Skeletal muscle satellite cell (primary cell): ENCODE results near the gene C1QTNF6.

Experiments used
- H3K27me3 ChIP-seq: 2 replicates; pipeline ENCODE4 v1.7.0; 2013; ENCODE audit warnings: low read length; ENCODE audit not compliant: control insufficient read depth, insufficient read depth
- H3K36me3 ChIP-seq: 2 replicates; pipeline ENCODE4 v1.7.0; 2013; ENCODE audit warnings: mild to moderate bottlenecking, control low read depth, low read length; ENCODE audit not compliant: insufficient read depth
- H3K4me1 ChIP-seq: 2 replicates; pipeline ENCODE4 v1.7.0; 2013; ENCODE audit warnings: low read length; ENCODE audit not compliant: control insufficient read depth, insufficient read depth
- H3K4me2 ChIP-seq: 2 replicates; pipeline ENCODE4 v1.7.0; 2013; ENCODE audit warnings: mild to moderate bottlenecking, low read length
- H3K4me3 ChIP-seq: 2 replicates; pipeline ENCODE4 v1.7.0; 2013; ENCODE audit warnings: low read length
- H3K9ac ChIP-seq: 2 replicates; pipeline ENCODE4 v1.7.0; 2013; ENCODE audit warnings: mild to moderate bottlenecking, low read depth, low read length, moderate library complexity
- H3K9me3 ChIP-seq: replicated peaks from 2 replicates; pipeline ENCODE4 v1.7.0; 2013; ENCODE audit warnings: mild to moderate bottlenecking, control low read depth, low read length

Gene C1QTNF6

GRCh38 chr22:37210041-37210803 is 22.2 kb upstream of the C1QTNF6 start:
- Histone ChIP-seq H3K27me3 (peaks cover 57% of the 10 kb centered on the region), H3K36me3 (no peaks in the 10 kb centered on the region)

DNA sequence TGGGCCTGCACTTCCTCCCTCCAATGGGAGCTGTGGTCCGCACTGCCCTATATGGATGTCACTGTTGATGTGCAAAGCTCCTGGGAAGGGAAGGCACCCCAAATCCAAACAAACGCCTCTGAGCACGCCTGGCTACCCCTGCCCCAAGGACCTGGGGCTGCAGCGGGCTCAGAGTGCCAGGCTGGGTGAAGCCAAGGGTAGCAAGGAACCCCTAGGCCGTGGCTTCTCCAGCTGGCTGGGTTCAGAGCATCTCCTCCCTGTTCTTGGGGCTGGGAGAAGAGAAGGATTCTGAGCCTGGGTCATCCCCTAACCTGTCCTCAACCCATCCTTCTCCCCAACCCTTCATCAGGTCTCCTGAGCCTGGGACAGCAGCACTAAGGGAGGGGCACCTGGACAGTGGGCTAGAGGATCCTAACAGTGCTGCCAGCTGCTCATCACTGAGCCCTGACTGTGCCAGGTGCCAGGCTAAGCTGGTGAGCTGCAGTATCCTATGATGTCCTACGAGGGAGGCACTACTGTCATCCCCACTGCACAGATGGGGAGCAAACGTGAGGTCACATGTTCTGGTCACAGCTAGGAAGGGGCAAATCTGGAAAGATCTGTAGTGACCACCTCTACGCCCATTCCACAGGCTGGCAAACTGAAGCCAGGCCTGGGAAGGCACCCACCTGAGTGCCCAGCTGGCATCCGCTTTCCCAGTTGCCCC is 21.2 kb upstream of the C1QTNF6 start:
- Histone ChIP-seq H3K27me3 (peaks cover 51% of the 10 kb centered on the region), H3K4me3 (no peak overlapping the region), H3K36me3 (no peaks in the 10 kb centered on the region), H3K4me1 (no peaks in the 10 kb centered on the region), H3K9me3 (no peaks in the 10 kb centered on the region), H3K4me2 (no peak overlapping the region), H3K9ac (no peak overlapping the region)

More at GRCh38 chr22:37210041-37210803, 22.2 kb upstream of the C1QTNF6 start:
- no peak overlapping the region for H3K4me2 ChIP-seq
- H3K9me3 ChIP-seq: no peaks in the 10 kb centered on the region
- H3K4me3 ChIP-seq: no peak overlapping the region
- H3K4me1 ChIP-seq: no peaks in the 10 kb centered on the region
- no peak overlapping the region for H3K9ac ChIP-seq

GRCh38 chr22:37208401-37209139 is 20.5 kb upstream of the C1QTNF6 start:
- Histone ChIP-seq H3K9me3 (no peaks in the 10 kb centered on the region), H3K4me1 (no peaks in the 10 kb centered on the region), H3K9ac (no peak overlapping the region), H3K27me3 (peaks cover 44% of the 10 kb centered on the region), H3K4me3 (no peak overlapping the region), H3K36me3 (no peaks in the 10 kb centered on the region), H3K4me2 (no peak overlapping the region)

DNA sequence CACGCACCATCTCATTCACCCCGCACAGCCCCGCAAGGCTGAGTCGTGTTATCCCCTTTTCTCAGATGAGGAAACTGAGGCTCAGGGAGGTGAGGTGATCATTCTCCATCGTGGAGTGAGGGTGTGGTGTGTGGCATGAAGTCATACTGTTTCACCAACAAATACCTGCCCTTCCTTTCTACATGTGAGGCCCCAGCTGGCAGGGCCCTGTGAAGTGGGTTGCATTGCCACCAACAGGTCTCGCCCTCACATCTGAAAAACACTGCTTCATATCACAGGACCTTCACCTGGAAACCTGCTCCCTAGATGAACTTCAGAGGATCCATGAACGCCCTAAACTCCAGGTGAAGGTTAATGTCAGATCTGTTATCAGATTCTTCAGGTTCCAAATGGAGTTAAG is 19.9 kb upstream of the C1QTNF6 start:
- no peak overlapping the region for H3K9ac ChIP-seq
- no peaks in the 10 kb centered on the region for H3K36me3 ChIP-seq
- H3K9me3 ChIP-seq: no peaks in the 10 kb centered on the region
- H3K27me3 ChIP-seq: peaks cover 38% of the 10 kb centered on the region
- no peak overlapping the region for H3K4me2 ChIP-seq
- no peaks in the 10 kb centered on the region for H3K4me1 ChIP-seq
- H3K4me3 ChIP-seq: no peak overlapping the region

- Histone ChIP-seq H3K4me1 (no peaks in the 10 kb centered on the region), H3K27me3 (peaks cover 31% of the 10 kb centered on the region), H3K4me2 (no peak overlapping the region), H3K36me3 (no peaks in the 10 kb centered on the region), H3K9me3 (no peaks in the 10 kb centered on the region), H3K4me3 (no peak overlapping the region), H3K9ac (no peak overlapping the region)
Observed at GRCh38 chr22:37206841-37207821, 19.1 kb upstream of the C1QTNF6 start.

DNA sequence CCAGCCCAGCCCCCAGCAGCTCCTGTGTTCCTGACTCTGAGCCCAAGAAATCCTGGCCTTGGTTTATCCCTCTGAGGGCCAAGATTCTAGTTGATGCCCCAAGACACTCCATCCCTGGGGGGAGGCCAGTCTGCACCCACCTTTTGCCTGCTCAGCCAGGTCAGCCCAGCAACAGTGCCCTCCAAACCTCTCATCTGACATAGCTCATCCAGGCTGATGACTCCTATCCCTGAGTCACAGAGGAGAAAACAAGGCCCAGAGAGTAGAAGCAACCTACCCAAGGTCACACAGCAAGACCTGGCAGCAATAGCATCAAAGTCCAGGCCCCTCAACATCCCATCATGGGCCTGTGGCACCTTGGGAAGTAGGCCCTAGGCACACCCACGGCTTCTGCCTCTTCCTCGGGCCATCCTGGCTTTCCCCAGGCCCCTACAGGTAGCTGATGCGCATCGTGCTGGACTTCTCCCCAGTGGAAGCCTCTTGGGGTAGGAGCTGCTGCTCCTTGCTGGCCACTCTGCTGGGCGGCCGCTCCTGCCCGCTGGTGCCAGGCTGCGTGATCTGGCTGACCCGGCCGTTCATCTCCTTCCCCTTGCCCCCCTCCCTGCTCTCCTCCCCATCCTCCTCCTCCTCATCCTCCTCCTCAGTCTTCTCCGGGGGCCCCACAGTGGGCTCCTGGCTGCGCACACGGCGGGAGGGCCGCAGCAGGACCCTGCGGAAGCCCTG is 18.2 kb upstream of the C1QTNF6 start:
- Histone ChIP-seq H3K27me3 (peaks cover 23% of the 10 kb centered on the region), H3K9me3 (no peaks in the 10 kb centered on the region), H3K36me3 (no peaks in the 10 kb centered on the region), H3K4me2 (no peak overlapping the region), H3K4me3 (no peak overlapping the region), H3K9ac (no peak overlapping the region), H3K4me1 (no peaks in the 10 kb centered on the region)

- Histone ChIP-seq H3K36me3 (no peaks in the 10 kb centered on the region), H3K9ac (no peak overlapping the region), H3K9me3 (no peaks in the 10 kb centered on the region), H3K27me3 (peaks cover 11% of the 10 kb centered on the region), H3K4me2 (no peak overlapping the region), H3K4me1 (no peaks in the 10 kb centered on the region), H3K4me3 (no peak overlapping the region)
Observed at GRCh38 chr22:37205046-37205445, 17.0 kb upstream of the C1QTNF6 start.

DNA sequence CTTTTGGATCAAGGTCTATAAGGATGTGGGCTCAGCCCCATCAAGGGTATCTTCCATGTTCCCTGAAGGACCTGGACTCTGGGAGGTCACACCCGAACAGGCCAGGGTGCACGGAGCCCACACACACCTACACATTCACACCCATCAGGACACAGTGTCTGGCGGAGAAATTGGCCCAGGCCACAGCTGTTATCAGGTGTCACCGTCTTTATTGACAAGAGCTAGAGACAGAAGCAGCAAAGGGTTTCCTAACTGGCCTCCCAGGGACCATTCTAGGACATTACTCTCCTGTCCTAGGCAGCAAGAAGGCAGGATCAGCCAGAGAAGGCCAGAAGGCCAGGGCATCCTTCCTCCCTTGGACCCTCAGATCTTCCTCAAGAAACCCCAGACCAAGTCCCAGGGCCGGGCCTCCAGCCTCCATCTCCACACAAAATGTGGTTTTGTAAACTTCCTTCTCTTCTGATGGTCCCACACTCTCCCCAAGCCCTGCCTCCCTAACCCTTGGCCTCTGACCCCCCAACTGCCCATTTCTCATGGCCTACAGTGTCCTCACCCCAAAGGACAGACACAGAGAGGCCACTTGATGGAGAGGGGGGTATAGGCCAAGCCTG is 16.1 kb upstream of the C1QTNF6 start:
- Histone ChIP-seq H3K4me2 (no peak overlapping the region), H3K9ac (no peak overlapping the region), H3K27me3 (peaks cover 3% of the 10 kb centered on the region), H3K36me3 (no peaks in the 10 kb centered on the region), H3K4me1 (peaks cover 6% of the 10 kb centered on the region), H3K4me3 (no peak overlapping the region), H3K9me3 (no peaks in the 10 kb centered on the region)

DNA sequence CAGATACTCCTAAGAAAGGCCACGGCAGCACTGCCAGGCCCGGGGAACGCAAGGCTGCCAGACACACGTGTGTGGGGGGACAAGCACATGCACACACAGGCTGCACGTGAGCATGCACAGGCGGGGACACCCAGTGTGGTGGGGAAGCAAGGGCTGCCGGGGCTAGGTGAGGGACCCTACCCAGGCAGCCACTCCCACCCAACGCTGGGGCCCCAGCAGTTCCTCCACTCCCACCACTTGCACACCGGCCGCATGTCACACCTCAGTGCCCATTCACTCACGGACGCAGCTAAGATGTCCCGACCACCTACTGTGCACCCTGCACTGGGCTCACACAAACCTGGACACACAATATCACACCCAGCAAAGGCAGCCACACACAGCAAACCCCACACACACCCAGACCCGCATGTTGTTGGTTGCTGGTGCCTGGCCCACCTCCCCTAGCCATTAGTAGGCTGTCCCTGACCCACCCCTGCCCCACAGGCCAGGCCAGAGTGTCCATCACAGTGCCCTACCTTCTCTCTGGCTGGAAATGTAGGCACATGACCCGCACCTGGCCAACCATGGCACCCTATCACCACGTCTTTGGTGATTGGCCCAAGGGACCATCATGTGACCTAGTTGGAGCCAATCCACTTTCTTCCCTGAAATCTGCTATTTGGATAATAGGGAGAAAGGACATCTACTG is 15.5 kb upstream of the C1QTNF6 start:
- Histone ChIP-seq H3K4me1 (peaks cover 8% of the 10 kb centered on the region), H3K27me3 (no peaks in the 10 kb centered on the region), H3K4me3 (no peak overlapping the region), H3K9me3 (no peaks in the 10 kb centered on the region), H3K36me3 (no peaks in the 10 kb centered on the region), H3K4me2 (no peak overlapping the region), H3K9ac (no peak overlapping the region)

- Histone ChIP-seq H3K27me3 (no peaks in the 10 kb centered on the region), H3K4me2 (no peak overlapping the region), H3K4me3 (no peak overlapping the region), H3K4me1 (peaks cover 15% of the 10 kb centered on the region), H3K9ac (no peak overlapping the region), H3K36me3 (no peaks in the 10 kb centered on the region), H3K9me3 (no peaks in the 10 kb centered on the region)
Observed at GRCh38 chr22:37202716-37203115, 14.7 kb upstream of the C1QTNF6 start.
